Measurements from ENCODE around the gene GPHN.
"Not testable (repeated sequence)": the region's sequence is repeated elsewhere in the genome, so short reads cannot be mapped to it uniquely, and the experiment has no call there.

The GPHN gene

DNA sequence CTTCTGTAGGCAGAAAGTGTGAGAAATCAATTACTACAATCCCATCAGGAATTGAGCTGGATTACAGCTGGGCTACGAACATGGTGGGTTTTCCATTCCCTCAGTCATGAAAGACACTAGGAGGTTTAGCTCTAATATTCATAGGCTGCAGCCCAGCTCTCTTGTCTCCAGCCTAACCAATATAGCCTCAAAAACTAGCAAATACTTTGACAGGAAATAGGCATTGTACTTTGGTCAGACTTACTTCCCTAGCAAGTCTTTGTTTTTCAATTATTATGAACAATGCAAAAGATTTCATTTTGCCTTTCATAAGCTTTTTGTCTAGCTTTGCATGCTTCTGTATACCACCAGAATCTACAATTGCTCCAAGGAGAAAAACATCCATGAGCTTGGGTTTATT, 296.2 kb downstream of the GPHN start:
- DNase-seq (ENCODE audit: low read depth) = no peak

DNA sequence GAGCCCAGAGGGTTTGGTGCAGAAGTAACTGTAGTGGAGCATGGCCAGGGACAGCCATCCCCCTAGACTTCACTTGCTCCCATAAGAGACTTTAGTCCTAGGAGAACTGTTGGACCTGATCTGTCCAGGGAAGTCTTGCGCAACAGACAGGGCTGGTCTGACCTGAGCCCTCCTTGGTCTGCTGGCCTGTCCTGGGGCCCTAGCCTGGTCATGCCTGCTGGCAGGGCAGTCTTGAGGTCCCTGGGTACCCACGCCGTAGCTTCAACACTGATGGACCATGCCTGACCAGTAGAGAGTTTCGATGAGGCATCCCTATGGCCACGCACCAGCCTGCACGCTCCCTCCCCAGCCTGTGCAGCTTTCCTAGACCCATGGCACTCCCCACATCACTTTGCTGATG, 305.7 kb downstream of the GPHN start:
- no peak for DNase-seq (ENCODE audit: low read depth)

DNA sequence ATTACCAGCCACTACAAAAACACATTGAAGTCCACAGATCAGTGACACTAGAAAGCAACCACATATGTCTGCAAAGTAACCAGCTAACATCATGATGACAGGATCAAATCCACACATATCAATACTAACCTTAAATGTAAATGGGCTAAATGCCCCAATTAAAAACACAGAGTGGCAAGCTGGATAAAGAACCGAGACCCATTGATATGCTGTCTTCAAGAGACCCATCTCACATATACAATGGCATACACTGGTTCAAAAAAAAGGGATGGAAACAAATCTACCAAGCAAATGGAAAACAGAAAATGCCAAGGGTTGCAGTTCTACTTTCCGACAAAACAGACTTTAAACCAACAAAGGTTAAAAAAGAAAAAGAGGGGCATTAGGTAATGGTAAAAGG, 307.7 kb downstream of the GPHN start:
- no peak for DNase-seq (ENCODE audit: low read depth)

DNA sequence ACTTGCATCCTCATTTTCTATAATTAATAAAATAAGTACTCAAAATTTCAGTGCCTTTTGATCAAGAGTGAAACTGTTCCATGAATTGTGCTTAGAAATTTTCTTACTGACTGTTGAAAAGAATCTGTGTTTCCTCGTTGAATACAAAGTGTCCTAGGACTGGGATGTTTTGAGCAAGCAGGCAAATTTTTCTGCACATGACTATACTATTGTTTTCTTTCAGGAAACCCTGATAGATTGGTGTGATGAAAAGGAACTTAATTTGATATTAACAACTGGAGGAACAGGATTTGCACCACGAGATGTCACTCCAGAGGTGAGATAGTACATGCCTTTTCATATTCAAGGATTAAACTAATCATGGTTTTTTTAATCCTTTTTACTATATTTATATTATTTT, 316.3 kb downstream of the GPHN start:
- DNase-seq (ENCODE audit: low read depth) = no peak

DNA sequence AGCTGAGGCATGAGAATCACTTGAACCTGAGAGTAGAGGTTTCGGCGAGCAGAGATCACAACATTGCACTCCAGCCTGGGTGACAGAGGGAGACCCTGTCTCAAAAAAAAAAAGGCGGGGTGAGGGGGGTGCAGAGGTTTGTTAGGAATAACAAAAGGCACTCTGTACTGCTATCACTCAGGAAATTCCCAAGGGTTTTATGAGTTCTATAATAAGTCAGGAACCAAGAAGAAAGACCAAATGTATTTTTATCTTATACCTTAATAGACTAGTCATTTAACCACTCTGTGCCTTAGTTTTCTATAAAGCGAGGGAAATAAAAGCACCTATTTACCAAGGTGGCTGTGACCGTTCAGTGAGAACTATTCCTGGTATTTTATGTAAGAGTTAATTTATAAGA, 319.2 kb downstream of the GPHN start:
- DNase-seq (ENCODE audit: low read depth) = no peak

DNA sequence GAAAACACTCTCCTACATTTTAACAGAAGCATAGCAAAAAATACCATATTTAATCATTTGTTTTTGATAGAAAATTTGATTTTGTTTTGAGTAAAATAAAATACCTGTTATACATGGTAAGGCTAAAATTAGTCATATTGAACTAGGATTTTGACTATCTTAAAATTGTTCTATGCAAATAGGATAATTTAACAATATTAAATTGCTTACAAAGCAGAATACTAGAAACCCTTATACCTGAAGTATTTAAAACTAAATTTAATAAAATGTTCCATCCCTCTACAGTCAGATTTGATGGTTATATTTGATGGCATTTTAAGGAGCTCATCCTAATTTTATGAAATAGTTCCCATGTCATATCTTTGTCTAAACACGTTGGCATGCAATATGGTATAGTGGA, 323.2 kb downstream of the GPHN start:
- DNase-seq (ENCODE audit: low read depth) = no peak

DNA sequence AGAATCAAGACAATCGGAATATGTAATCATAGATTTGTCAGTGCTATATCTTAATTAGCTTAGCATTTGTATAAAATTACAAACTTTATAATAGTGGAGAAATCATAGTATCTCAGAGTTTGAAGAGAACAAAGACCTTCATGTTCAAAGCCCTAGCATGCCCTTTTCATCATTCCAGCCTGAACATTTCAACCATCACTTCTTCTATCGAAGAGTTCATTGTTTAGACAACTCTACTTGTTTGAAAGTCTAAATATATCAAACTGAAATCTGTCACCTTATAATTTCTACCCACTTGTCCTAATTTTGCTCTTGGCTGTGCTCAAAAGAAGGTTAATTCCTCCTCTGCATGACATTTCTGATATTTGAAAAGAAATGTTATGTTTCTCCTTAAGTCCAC, 325.9 kb downstream of the GPHN start:
- no peak for DNase-seq (ENCODE audit: low read depth)

DNA sequence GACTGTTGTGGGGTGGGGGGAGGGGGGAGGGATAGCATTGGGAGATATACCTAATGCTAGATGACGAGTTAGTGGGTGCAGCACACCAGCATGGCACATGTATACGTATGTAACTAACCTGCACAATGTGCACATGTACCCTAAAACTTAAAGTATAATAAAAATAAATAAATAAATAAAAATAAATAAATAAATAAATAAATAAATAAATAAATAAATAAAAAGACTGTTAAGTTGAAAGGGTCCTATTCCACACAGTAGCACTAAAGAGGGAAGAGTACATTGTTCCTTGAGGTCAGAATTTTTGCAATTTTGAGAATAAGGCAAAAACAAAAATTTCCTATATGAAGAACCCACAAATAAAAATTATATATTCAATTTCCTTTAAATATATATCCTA, 329.5 kb downstream of the GPHN start:
- DNase-seq (ENCODE audit: low read depth) = not testable (repeated sequence)

DNA sequence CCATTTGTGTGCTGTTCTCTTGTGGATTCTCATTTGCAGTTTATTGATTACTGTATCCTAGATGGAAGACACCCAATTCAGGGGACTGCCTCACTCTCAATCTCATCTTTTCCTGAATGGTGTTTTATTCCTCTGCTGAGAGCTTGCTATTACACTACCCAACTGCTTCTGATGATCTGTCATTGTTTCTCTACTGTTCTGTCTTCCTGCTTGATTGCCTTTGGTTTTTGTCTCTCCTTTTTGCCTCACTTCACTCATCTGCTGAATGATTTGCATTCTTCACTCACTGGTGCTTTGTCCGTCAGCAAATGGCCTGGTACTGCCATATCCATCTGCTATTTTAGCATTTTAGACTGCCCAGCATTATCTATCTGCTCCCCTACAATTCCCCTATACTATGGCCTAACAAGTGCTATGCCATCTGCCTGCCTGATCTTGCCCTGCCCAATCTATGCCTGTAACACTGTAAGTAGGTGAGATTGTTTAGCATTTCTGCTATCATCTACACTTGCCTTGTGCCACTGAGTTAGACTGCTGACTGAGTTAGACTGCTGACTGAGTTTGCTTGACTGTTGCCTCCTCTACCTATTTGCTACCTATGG, 335.1 kb downstream of the GPHN start:
- DNase-seq (ENCODE audit: low read depth) = no peak

DNA sequence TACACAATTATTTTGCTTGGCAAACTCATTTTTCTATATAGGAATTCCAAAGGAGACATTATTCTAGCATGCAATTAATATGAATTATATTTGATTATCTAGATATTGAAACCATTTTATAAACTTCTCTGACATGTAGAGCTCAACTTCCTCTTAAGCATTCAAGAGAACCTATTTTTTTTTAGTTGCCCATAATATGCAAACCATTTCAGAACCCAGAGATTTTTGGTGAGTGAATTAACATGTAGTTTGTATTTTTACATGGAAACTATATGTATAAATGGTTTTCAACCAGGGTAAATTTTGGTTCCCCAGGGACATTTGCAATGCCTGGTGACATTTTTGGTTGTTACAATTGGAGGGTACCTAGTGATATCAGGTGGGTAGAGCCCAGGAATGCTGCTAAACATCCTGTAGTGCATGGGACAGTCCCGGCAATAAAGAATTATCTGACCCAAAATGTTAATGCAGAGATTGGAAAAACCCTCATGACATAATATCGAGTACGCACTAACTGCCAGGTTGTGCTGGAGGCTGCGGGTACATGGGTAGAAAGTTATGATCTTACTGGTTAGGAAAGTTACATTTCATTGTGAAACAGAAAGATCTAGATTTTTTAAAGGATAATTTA, 342.4 kb downstream of the GPHN start:
- DNase-seq (ENCODE audit: low read depth) = no peak

DNA sequence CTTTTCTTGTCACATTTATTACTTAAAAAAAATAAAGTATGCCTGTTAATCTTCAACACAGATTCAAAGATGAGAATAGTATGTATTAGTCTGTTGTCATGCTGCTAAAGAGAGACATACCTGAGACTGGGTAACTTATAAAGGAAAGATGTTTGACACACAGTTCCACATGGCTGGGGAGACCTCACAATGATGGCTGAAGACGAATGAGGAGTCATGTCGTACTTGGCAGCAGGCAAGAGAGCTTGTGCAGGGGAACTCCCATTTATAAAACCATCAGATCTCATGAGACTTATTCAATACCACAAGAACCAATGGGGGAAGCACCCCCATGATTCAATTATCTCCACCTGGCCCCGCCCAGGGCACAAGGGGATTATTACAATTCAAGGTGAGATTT, 345.4 kb downstream of the GPHN start:
- DNase-seq (ENCODE audit: low read depth) = no peak

DNA sequence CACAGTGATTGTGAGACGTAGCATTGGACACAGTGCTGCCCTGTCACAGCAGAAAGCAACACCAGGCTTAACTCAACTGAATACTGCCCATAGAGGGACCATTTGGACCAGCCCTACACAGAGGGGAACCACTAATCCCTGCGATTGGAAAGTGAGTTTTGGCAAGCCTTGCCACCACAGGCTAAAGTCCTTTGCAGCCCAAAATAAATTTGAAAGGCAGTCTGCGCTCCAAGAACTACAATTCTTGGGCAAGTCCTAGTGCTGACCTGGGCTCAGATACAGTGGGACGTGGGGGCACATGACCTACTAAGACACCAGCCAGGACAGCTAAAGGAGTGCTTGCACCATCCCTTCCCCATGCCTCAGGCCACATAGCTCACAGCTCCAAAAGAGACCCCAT, 349.9 kb downstream of the GPHN start:
- no peak for DNase-seq (ENCODE audit: low read depth)

DNA sequence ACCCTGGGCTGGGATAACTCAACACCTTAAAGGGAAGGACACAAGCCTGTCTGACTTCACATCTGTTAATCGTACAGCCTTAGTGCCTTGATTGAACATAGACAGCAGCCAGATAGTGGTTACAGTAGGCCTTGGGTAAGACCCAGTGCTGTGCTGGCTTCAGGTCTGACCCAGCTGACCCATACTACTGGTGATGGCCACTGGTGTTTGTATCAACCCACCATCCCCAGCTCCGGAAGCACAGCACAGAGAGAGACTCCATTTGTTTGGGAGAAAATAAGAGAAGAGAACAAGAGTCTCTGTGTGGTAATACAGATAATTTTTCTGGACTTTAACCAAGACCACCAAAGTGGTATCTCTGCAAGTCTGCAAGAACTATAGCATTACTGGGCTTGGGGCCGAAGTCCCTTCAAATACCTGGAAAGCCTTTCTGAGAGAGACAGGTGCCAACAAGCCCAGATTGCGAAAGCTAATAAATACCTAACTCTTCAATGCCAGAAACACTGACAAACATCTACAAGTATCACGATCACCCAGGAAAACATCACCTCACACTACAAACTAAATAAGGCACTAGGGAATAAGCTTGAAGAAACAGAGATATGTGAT, 351.2 kb downstream of the GPHN start:
- DNase-seq (ENCODE audit: low read depth) = no peak

DNA sequence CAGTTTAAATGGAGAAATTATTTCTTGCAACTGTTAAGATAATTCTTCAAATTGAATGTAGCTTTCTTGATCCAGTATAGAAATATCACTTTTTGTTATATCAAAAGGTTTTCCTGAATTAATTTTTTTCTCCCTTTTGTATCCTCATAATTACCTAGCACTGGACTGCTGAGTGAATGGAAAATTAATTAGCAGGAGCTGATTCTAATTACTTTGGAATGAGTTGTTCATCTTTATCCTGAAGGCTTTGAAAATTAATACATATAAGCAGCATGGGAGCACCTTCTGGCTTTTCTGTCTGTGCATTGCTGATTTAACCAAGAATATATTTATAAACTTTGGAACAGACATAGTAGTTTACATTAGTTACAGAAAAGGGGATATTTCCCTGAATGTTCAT, 373.6 kb downstream of the GPHN start:
- DNase-seq (ENCODE audit: low read depth) = no peak

DNA sequence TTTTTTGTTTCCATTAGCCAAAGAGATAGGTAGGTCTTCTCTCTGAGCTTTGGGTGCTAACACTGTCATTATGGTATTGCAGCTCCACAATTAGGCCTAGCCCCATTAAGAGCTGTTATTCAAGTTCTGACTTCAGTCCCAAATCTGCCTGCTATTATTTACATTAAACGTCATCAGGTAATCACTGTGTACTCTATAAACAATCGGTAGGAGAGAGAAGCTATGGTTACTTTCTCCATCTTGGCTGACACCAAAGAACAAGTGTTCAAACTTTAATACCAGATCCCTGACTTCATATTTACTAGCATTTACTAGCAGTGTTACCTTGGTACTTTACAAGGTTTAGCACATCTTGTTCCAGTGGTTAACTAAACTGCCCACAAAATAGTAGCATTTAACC, 376.2 kb downstream of the GPHN start:
- DNase-seq (ENCODE audit: low read depth) = no peak

DNA sequence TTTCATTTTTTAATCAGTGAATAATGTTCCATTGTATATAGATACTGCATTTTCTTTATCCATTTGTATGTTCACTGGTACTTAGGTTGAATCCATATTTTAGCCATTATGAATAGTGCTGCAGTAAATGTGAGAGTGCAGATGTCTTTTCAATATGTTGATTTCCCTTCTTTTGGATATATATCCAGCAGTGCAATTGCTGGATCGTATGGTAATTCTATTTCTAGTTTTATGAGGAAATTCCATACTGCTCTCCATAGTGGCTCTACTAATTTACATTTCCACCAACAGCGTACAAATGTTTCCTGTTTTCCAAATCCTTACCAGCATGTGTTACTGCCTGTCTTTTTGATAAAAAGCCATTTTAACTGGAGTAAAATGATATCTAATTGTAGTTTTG, 392.8 kb downstream of the GPHN start:
- DNase-seq (ENCODE audit: low read depth) = no peak

DNA sequence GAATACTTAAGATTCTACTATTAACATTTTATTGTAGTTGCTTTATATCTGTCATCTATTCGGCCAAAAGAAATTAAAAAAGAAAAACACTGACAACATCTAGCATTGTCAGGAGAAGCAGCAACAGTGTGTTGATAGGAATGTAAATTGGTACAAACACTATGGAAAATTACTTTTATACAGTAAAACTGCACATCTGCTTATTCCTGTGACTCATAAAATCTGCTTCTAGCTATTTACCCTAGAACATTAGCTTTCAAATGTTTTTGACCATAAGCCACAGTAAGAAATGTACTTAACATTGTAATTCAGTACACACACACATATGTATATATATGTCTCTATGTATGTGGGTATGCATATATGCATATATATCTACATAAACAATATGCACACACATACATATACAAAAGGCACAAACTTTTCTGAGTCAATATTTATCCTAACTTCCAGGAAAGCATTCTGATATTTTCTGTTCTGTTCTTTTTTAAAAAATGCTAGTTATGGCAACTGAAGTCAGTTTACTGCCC, 402.4 kb downstream of the GPHN start:
- DNase-seq (ENCODE audit: low read depth) = peak; percentile 25

DNA sequence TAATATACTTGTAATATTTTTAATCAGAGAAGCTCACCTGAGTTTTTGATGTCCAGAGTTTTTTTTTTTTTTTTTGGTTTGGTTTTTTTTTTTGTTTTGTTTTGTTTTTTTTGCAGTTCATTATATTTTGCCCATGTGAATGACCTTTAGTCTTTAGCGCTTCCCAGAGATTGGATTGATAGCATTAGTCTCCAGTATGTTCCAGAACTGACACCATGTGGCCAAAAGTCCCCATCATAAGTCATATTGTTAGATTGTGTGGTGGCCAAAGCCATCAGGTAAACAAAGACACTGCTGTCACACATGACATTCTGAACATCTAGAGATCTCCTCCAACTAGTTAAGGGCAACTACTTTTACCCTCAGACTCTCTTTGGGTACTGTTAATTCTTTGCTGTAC, 408.5 kb downstream of the GPHN start:
- DNase-seq (ENCODE audit: low read depth) = no peak

DNA sequence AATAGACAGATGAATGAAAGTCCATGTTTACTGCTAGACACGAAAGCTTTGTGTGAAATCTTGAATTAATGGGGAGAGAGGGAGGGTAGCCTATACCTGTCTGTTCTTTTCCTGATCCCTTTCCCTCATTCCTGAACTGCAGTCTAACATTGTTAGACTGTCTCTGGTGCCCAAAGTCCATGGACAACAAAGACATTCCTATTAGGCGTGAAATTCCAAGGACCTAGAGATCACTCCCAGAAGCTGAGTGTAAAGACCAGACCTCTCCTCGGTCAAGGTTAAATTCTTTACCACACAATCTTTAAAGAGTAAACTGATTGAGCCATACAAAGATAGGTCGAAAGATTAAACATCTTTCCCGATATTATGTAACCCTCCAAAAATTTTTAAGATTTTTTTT, 410.6 kb downstream of the GPHN start:
- no peak for DNase-seq (ENCODE audit: low read depth)

DNA sequence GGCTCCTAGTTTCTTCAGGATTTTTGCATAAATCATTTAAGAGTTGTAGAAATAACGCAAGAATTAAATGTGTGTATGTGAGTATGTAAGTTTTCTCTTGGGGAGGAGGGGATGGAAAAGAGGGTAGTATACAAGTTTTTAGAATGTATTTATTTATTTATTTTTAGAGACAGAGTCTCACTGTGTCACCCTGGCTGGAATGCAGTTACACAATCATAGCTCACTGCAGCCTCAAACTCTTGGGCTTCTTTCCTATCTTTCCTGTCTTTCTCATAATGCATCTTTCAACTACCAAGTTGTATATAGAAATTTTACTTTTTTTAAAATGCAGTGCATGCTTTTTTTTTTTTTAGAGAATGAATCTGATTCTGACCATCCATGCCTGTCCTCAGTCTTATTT, 412.2 kb downstream of the GPHN start:
- peak; percentile 17 for DNase-seq (ENCODE audit: low read depth)

DNA sequence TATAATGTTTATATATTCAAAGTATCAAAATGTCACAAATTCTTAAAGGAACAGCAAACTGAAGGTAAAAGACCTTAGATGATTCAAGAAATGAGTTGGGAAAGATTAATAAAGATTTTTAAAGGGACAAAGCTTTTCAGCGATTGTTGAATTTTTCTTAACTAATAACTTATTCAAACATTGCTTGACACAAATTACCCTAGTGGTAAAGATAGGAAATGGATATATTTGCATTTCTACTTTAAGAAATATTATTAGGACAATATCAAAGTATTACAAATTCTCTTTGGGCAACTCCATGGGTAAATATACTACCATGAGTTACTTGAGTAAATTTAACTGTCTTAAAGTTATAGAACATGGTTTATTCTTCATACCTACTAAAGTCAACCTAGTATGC, 415.3 kb downstream of the GPHN start:
- no peak for DNase-seq (ENCODE audit: low read depth)

DNA sequence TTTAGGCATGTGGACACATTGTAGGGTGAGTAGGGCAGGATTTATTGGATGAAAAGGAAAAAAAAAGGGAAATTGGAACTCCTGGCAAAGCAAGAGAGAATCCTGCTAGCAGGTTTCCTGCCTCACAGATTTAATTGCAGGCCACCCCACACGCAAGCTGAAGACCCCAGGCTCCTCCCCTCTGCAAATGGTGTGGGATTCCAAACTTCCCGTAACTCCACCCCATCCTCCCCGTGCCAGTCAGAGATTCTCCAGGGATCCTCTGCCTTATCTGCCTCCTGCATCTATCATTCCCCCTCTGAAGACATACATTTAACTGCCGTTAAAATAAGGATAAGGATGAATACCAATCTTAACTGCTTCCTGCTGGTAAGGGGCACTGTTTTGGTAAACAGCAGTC, 431.5 kb downstream of the GPHN start:
- no peak for DNase-seq (ENCODE audit: low read depth)

DNA sequence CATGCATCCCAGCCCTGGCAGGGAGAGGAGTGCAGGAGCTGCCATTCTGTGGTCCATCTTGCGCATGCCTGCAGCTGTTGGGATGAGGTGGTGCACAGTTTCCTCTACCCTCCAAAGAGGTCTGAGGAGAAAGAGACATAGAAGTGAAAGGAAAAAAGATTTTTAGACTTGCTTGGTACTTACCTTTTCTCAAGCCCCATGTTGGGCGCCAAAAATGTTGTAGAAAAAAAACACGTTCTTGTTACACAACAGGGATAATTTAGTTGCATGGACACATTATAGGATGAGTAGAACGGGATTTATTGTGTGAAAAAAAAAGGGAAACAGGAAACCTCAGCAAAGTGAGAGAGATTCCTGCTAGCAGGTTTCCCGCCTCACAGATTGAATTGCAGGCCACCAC, 436.9 kb downstream of the GPHN start:
- DNase-seq (ENCODE audit: low read depth) = peak; percentile 57

DNA sequence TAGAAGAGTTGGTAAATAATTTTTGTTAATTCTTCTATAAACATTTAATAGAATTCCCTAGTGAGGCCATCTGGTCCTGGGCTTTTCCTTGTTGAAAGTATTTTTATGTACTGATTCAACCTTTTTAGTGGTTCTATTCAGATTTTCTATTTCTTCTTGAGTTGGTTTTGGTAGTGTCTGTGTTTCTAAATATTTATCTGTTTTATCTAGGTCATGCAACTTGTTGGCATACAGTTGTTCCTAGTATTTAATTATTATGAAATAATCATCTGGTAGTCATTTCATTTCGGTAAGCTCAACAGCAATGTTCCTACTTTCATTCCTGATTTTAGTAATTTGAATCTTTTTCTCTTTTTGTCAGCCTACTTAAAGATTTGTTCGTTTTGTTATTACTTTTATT, 447.2 kb downstream of the GPHN start:
- DNase-seq (ENCODE audit: low read depth) = no peak
